GM12878 (cell line): ENCODE results near the gene PDZD8.

Source experiments
- BCL3 ChIP-seq: IDR thresholded peaks from 2 replicates; pipeline ENCODE4 v1.6.1; 2011; ENCODE audit warnings: borderline replicate concordance, low read depth, mild to moderate bottlenecking, moderate library complexity, low read length; ENCODE audit not compliant: insufficient read depth, poor library complexity, severe bottlenecking
- BHLHE40 ChIP-seq, 2 experiments: fragments of 450-650 bp in 1 of 2; IDR thresholded peaks; 2 replicates each; pipeline ENCODE4 v1.6.1; 2011 to 2017; ENCODE audit warnings: low read depth in 2 of 2, borderline replicate concordance in 1 of 2, improper control_type of control experiment in 1 of 2, low read length in 1 of 2, mild to moderate bottlenecking in 1 of 2
- ELK1 ChIP-seq: IDR thresholded peaks from 2 replicates; pipeline ENCODE4 v1.6.1; 2012; ENCODE audit warnings: low read depth, low read length, improper control_type of control experiment
- EZH2 ChIP-seq: IDR thresholded peaks from 2 replicates; pipeline ENCODE4 v1.6.1; 2012; ENCODE audit warnings: low read depth, mild to moderate bottlenecking, control low read depth, inconsistent platforms, low read length, borderline replicate concordance; ENCODE audit not compliant: control insufficient read depth
- NFYA ChIP-seq: IDR thresholded peaks from 2 replicates; pipeline ENCODE4 v1.6.1; 2011; ENCODE audit warnings: low read depth, mild to moderate bottlenecking, low read length, improper control_type of control experiment, borderline replicate concordance
- NR2C2 ChIP-seq: IDR thresholded peaks from 2 replicates; pipeline ENCODE4 v1.6.1; 2011; ENCODE audit warnings: borderline replicate concordance, low read depth; ENCODE audit not compliant: control insufficient read depth, insufficient read length
- POLR2A ChIP-seq: IDR thresholded peaks from 2 replicates; pipeline ENCODE4 v1.6.1; 2011; ENCODE audit warnings: low read depth, mild to moderate bottlenecking, low read length
- RFX5 ChIP-seq: IDR thresholded peaks from 2 replicates; pipeline ENCODE4 v1.6.1; 2011; ENCODE audit warnings: low read depth, low read length, improper control_type of control experiment
- ZNF687 ChIP-seq: fragments of 450-650 bp; IDR thresholded peaks from 2 replicates; pipeline ENCODE4 v1.6.1; 2017; ENCODE audit warnings: mild to moderate bottlenecking, moderate library complexity
- TF ChIP-seq, protein P1 (sequence below), 3 experiments: IDR thresholded peaks in 2 of 3; conservative IDR thresholded peaks in 1 of 3; 2 replicates each; pipeline ENCODE4 v1.5.1; 2011; ENCODE audit warnings: low read depth in 3 of 3, low read length in 3 of 3, mild to moderate bottlenecking in 3 of 3, control low read depth in 2 of 3, moderate library complexity in 2 of 3, inconsistent platforms in 1 of 3, mixed read lengths in 1 of 3; ENCODE audit not compliant: control insufficient read depth in 2 of 3, insufficient read depth in 1 of 3; ENCODE audit errors: extremely low read depth in 1 of 3

GRCh38 chr10:117351996-117352395 is 23.2 kb downstream of the PDZD8 start:
- TF ChIP-seq POLR2A (no peak), BHLHE40 (IDR thresholded peaks at IDR 0.05; ENCODE audit: borderline replicate concordance in 1 of 2, low read depth in 2 of 2, low read length in 1 of 2) (no peak), EZH2 (no peak), NR2C2 (no peak), BCL3 (no peak), RFX5 (no peak), ELK1 (no peak), NFYA (no peak), ZNF687 (no peak)
- TF ChIP-seq, protein P1, sequence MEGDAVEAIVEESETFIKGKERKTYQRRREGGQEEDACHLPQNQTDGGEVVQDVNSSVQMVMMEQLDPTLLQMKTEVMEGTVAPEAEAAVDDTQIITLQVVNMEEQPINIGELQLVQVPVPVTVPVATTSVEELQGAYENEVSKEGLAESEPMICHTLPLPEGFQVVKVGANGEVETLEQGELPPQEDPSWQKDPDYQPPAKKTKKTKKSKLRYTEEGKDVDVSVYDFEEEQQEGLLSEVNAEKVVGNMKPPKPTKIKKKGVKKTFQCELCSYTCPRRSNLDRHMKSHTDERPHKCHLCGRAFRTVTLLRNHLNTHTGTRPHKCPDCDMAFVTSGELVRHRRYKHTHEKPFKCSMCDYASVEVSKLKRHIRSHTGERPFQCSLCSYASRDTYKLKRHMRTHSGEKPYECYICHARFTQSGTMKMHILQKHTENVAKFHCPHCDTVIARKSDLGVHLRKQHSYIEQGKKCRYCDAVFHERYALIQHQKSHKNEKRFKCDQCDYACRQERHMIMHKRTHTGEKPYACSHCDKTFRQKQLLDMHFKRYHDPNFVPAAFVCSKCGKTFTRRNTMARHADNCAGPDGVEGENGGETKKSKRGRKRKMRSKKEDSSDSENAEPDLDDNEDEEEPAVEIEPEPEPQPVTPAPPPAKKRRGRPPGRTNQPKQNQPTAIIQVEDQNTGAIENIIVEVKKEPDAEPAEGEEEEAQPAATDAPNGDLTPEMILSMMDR (IDR thresholded peaks at IDR 0.05 in 2 of 3, conservative IDR thresholded peaks at IDR 0.05 in 1 of 3; ENCODE audit: control insufficient read depth in 2 of 3, extremely low read depth in 1 of 3, insufficient read depth in 1 of 3, low read depth in 3 of 3, low read length in 3 of 3), result no peak
